Mesendoderm (in vitro differentiated cells): Measurements from ENCODE around the gene SDSL.

Experiments
- DNase-seq: peaks from one replicate; pipeline ENCODE4 v3.0.0; 2013
- H2AK5ac ChIP-seq: 2 replicates; pipeline ENCODE4 v1.6.1; 2013; ENCODE audit warnings: low read length, inconsistent platforms
- H2BK120ac ChIP-seq: 2 replicates; pipeline ENCODE4 v1.6.1; 2013; ENCODE audit warnings: low read depth, mild to moderate bottlenecking, low read length, moderate library complexity, mixed read lengths
- H2BK15ac ChIP-seq: replicated peaks from 2 replicates; pipeline ENCODE4 v1.6.1; 2013; ENCODE audit warnings: low read depth, mild to moderate bottlenecking, moderate library complexity
- H2BK5ac ChIP-seq: 2 replicates; pipeline ENCODE4 v1.6.1; 2013; ENCODE audit warnings: low read length, inconsistent platforms
- H3K18ac ChIP-seq: 2 replicates; pipeline ENCODE4 v1.6.1; 2013; ENCODE audit warnings: mild to moderate bottlenecking, low read length, mixed read lengths
- H3K23ac ChIP-seq: one replicate; pipeline ENCODE4 v1.6.1; 2013; ENCODE audit warnings: low read length
- H3K27ac ChIP-seq: 2 replicates; pipeline ENCODE4 v1.5.1; 2013; ENCODE audit warnings: low read depth, mild to moderate bottlenecking, inconsistent platforms, low read length, moderate library complexity
- H3K27me3 ChIP-seq: 2 replicates; pipeline ENCODE4 v1.6.1; 2013; ENCODE audit warnings: low read length, control low read depth, mild to moderate bottlenecking, inconsistent platforms; ENCODE audit not compliant: insufficient read depth, poor library complexity
- H3K36me3 ChIP-seq: 2 replicates; pipeline ENCODE4 v1.6.1; 2013; ENCODE audit warnings: low read length, inconsistent platforms; ENCODE audit not compliant: control insufficient read depth, insufficient read depth
- H3K4ac ChIP-seq: one replicate; pipeline ENCODE4 v1.6.1; 2013; ENCODE audit warnings: low read depth, mild to moderate bottlenecking, low read length, moderate library complexity
- H3K4me1 ChIP-seq: 2 replicates; pipeline ENCODE4 v1.6.1; 2013; ENCODE audit warnings: low read depth, low read length, inconsistent platforms; ENCODE audit not compliant: control insufficient read depth
- H3K4me2 ChIP-seq: 2 replicates; pipeline ENCODE4 v1.6.1; 2013; ENCODE audit warnings: low read length
- H3K4me3 ChIP-seq: 2 replicates; pipeline ENCODE4 v1.5.1; 2013; ENCODE audit warnings: mild to moderate bottlenecking, low read length
- H3K56ac ChIP-seq: one replicate; pipeline ENCODE4 v1.6.1; 2013; ENCODE audit warnings: low read length
- H3K79me1 ChIP-seq: 2 replicates; pipeline ENCODE4 v1.6.1; 2013; ENCODE audit warnings: low read length, inconsistent platforms
- H3K79me2 ChIP-seq: 2 replicates; pipeline ENCODE4 v1.6.1; 2013; ENCODE audit warnings: mild to moderate bottlenecking, low read length; ENCODE audit not compliant: control insufficient read depth, insufficient read depth
- H3K9ac ChIP-seq: 2 replicates; pipeline ENCODE4 v1.6.1; 2013; ENCODE audit warnings: low read length, inconsistent platforms
- H4K5ac ChIP-seq: one replicate; pipeline ENCODE4 v1.6.1; 2013; ENCODE audit warnings: low read length
- H4K8ac ChIP-seq: one replicate; pipeline ENCODE4 v1.6.1; 2013; ENCODE audit warnings: low read depth, mild to moderate bottlenecking, control low read depth, low read length, moderate library complexity
- WGBS: extraction: QIAGEN DNeasy Blood & Tissue Kit; methylation state at CpG from one replicate; pipeline ENCODE4 v1.1.7; 2013; ENCODE audit warnings: low lambda C conversion rate, missing lambda C conversion rate; ENCODE audit not compliant: insufficient coverage; ENCODE audit errors: extremely low coverage; 5-methylcytosine and 5-hydroxymethylcytosine counted together

The SDSL gene

GRCh38 chr12:113402586-113403260 lies 19.5 kb upstream of the SDSL start:
- no peak for DNase-seq
- no peaks in the 10 kb centered on the region for H3K79me2 ChIP-seq
- H2BK5ac ChIP-seq: no peak overlapping the region
- no peak overlapping the region for H3K9ac ChIP-seq
- H2BK120ac ChIP-seq: no peak overlapping the region
- no peak overlapping the region for H4K5ac ChIP-seq
- no peaks in the 10 kb centered on the region for H3K4me1 ChIP-seq
- H2BK15ac ChIP-seq: no peak overlapping the region
- H3K4me3 ChIP-seq: no peak overlapping the region
- no peak overlapping the region for H3K4me2 ChIP-seq
- H3K27me3 ChIP-seq: no peaks in the 10 kb centered on the region
- H3K27ac ChIP-seq: no peak overlapping the region
- no peak overlapping the region for H3K56ac ChIP-seq
- no peak overlapping the region for H3K4ac ChIP-seq
- no peak overlapping the region for H3K18ac ChIP-seq
- H3K79me1 ChIP-seq: no peaks in the 10 kb centered on the region
- no peak overlapping the region for H2AK5ac ChIP-seq
- H4K8ac ChIP-seq: no peak overlapping the region
- no peaks in the 10 kb centered on the region for H3K36me3 ChIP-seq
- no peak overlapping the region for H3K23ac ChIP-seq
- WGBS: no CpG with 5 or more reads among the region's 23 CpGs

DNA sequence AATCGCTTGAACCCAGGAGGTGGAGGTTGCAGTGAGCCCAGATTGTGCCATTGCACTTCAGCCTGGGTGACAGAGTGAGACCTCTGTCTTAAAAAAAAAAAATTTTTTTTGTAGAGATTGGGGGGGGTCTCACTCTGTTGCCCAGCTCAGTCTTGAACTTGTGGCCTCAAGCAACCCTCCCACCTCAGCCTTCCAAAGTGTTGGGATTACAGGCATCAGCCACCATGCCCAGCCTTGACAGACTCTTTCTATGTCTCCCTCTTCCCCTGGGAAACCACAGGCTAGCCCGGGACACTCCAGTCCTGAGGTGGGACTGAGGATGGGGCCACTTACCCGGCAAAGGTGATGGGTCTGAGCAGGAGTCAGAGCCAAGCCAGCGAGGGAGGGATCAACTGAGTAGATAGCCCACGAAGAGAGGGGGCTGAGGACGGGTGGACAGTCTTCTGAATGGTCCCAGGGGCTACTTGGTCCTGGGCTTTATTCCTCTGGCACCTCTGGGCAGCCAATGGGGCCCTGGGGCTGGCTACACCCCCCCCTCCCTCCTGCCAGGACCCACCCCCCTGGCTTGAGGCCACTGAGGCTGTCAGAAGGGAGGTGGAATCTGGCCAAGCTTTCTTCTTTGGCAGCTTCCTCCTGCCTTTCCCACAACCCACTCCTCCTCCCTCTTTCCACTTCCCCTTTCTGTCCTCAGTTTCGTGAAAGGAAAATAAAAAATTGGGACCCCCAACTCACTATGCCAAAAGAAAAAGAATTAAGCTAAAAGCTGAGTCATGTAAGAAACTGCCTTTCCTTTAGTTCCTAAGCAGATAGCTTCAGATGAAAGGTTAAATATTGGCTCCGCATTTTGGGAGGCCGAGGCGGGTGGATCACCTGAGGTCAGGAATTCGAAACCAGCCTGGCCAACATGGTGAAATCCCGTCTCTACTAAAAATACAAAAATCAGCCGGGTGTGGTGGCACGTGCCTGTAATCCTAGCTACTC lies 18.5 kb upstream of the SDSL start, which contains the start of gene SDS:
SDS (minus strand) TSS at position 453 of the 981 bp plus-strand sequence. CDS start 4,179 bp downstream, outside the sequence.
- no peak within 1 kb of the TSS for H3K27ac ChIP-seq
- H3K4me1 ChIP-seq: no peaks in the 10 kb centered on the region
- no peaks in the 10 kb centered on the region for H3K79me2 ChIP-seq
- no peak within 1 kb of the TSS for H4K8ac ChIP-seq
- H3K23ac ChIP-seq: no peak within 1 kb of the TSS
- H3K4me3 ChIP-seq: no peak within 1 kb of the TSS
- no peak within 1 kb of the TSS for H3K4me2 ChIP-seq
- no peak within 1 kb of the TSS for H2BK5ac ChIP-seq
- no peak within 1 kb of the TSS for H4K5ac ChIP-seq
- no CpG with 5 or more reads among the region's 14 CpGs for WGBS
- no peak within 1 kb of the TSS for H3K56ac ChIP-seq
- H3K18ac ChIP-seq: no peak within 1 kb of the TSS
- no peaks in the 10 kb centered on the region for H3K27me3 ChIP-seq
- H3K4ac ChIP-seq: no peak within 1 kb of the TSS
- no peak within 1 kb of the TSS for H2BK15ac ChIP-seq
- no peaks in the 10 kb centered on the region for H3K36me3 ChIP-seq
- H2BK120ac ChIP-seq: no peak within 1 kb of the TSS
- DNase-seq: no peak
- no peak within 1 kb of the TSS for H2AK5ac ChIP-seq
- no peak within 1 kb of the TSS for H3K9ac ChIP-seq
- H3K79me1 ChIP-seq: no peaks in the 10 kb centered on the region

DNA sequence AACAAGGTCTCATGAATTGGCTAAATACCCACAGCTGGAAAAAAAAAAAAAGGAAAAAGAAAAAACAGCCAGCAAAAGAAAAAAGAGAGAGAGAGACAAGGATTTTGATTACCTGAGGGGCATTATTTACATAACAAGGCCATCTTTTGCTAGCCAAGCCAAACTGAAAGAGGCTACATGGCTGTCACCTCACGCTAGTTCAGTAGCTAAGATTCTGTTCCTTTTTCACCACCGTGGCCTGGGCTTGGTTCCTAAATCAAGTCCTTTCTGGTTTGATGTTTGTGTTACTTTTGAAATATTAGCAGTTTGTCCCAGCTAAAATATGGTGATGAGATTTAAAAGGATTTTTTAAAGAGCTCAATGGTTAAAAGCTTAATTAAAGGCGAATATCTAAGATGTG lies 16.5 kb upstream of the SDSL start:
- no peak overlapping the region for H3K4me2 ChIP-seq
- no peaks in the 10 kb centered on the region for H3K4me1 ChIP-seq
- H3K4me3 ChIP-seq: no peak overlapping the region
- H3K4ac ChIP-seq: no peak overlapping the region
- H3K56ac ChIP-seq: no peak overlapping the region
- no peak overlapping the region for H2BK5ac ChIP-seq
- H3K79me2 ChIP-seq: no peaks in the 10 kb centered on the region
- no CpG with 5 or more reads among the region's 3 CpGs for WGBS
- DNase-seq: no peak
- no peaks in the 10 kb centered on the region for H3K79me1 ChIP-seq
- H3K27ac ChIP-seq: no peak overlapping the region
- H3K18ac ChIP-seq: no peak overlapping the region
- no peaks in the 10 kb centered on the region for H3K36me3 ChIP-seq
- H3K9ac ChIP-seq: no peak overlapping the region
- H2AK5ac ChIP-seq: no peak overlapping the region
- H3K23ac ChIP-seq: no peak overlapping the region
- H4K8ac ChIP-seq: no peak overlapping the region
- no peak overlapping the region for H2BK15ac ChIP-seq
- no peak overlapping the region for H2BK120ac ChIP-seq
- H4K5ac ChIP-seq: no peak overlapping the region
- H3K27me3 ChIP-seq: no peaks in the 10 kb centered on the region

GRCh38 chr12:113407931-113408600 lies 14.1 kb upstream of the SDSL start:
- Histone ChIP-seq H3K4me2 (no peak overlapping the region), H2BK5ac (no peak overlapping the region), H3K56ac (no peak overlapping the region), H3K4me1 (no peaks in the 10 kb centered on the region), H4K8ac (no peak overlapping the region), H3K4ac (no peak overlapping the region), H3K23ac (no peak overlapping the region), H3K9ac (no peak overlapping the region), H3K36me3 (no peaks in the 10 kb centered on the region), H3K4me3 (no peak overlapping the region), H3K79me2 (no peaks in the 10 kb centered on the region), H2BK15ac (no peak overlapping the region), H3K18ac (no peak overlapping the region), H2BK120ac (no peak overlapping the region), H3K79me1 (no peaks in the 10 kb centered on the region), H3K27me3 (no peaks in the 10 kb centered on the region), H2AK5ac (no peak overlapping the region), H4K5ac (no peak overlapping the region), H3K27ac (no peak overlapping the region)
- WGBS: no CpG with 5 or more reads among the region's 6 CpGs
- no peak for DNase-seq

DNA sequence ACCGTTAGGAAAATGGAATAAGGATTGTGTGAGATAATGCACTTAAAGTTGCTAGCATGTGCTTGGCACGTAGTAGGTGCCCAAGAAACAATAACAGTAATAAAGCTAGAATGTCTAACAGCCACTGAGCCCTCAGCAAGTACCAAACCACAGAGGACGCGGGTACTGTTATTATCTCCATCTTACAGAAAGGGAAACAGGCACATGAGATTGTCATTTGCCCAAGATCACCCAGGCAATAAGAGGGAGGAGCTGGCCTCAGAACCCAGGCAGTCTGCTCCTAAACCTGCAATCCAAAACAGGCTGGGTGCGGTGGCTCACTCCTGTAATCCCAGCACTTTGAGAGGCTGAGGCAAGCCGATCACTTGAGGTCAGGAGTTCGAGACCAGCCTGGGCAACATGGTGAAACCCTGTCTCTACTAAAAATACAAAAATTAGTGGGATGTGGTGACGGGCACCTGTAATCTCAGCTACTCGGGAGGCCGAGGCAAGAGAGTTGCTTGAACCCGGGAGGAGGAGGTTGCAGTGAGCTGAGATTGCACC lies 13.4 kb upstream of the SDSL start:
- H3K18ac ChIP-seq: no peak overlapping the region
- no peak overlapping the region for H2BK15ac ChIP-seq
- no peak overlapping the region for H3K4me2 ChIP-seq
- H3K27ac ChIP-seq: no peak overlapping the region
- no peak overlapping the region for H2AK5ac ChIP-seq
- no peaks in the 10 kb centered on the region for H3K79me2 ChIP-seq
- no peak overlapping the region for H3K23ac ChIP-seq
- H3K9ac ChIP-seq: no peak overlapping the region
- WGBS: no CpG with 5 or more reads among the region's 11 CpGs
- H3K56ac ChIP-seq: no peak overlapping the region
- no peaks in the 10 kb centered on the region for H3K27me3 ChIP-seq
- H3K79me1 ChIP-seq: no peaks in the 10 kb centered on the region
- H4K8ac ChIP-seq: no peak overlapping the region
- DNase-seq: no peak
- H3K4me1 ChIP-seq: no peaks in the 10 kb centered on the region
- no peaks in the 10 kb centered on the region for H3K36me3 ChIP-seq
- H2BK120ac ChIP-seq: no peak overlapping the region
- H4K5ac ChIP-seq: no peak overlapping the region
- no peak overlapping the region for H3K4ac ChIP-seq
- H2BK5ac ChIP-seq: no peak overlapping the region
- H3K4me3 ChIP-seq: no peak overlapping the region
